PC-3 (cell line): Measurements from ENCODE around the gene CRYM. TPM values are rescaled to one million over a fixed set of nuclear protein-coding genes. Genes with fewer than 3 reads are reported as not detected.

ENCODE experiments used
- ATAC-seq: fragments of 200-7000 bp; cut with Tn5 transposase; 2 replicates; pipeline ENCODE4 v1.9.1; 2020; ENCODE audit warnings: mild to moderate bottlenecking, moderate library complexity
- BruUV-seq: library from RNA; stranded (reverse); fragments of 400-500 nt; replicated peaks from 2 replicates; lab custom pipeline; 2021; lab: Mats Ljungman, UMichigan
- CTCF ChIA-PET: fragments of 300-600 bp; sonication (Branson Sonifier 250); formaldehyde crosslinking; loops from one replicate; lab custom pipeline; 2022; ENCODE audit warnings: antibody characterized with exemption; lab: Charles Lee
- POLR2A ChIA-PET: fragments of 300-600 bp; sonication (Branson Sonifier 250); formaldehyde crosslinking; loops from one replicate; lab custom pipeline; 2022; ENCODE audit warnings: antibody characterized with exemption; ENCODE audit not compliant: unreplicated experiment; lab: Charles Lee
- DNase-seq: peaks from one replicate; pipeline ENCODE4 v3.0.0-alpha.2; 2015
- H2AFZ ChIP-seq: fragments of 300-600 bp; sonication (generic); 2 replicates; pipeline ENCODE4 v1.6.0; 2016; ENCODE audit warnings: antibody characterized with exemption, low read length
- H3F3A ChIP-seq: fragments of 300-600 bp; sonication (generic); one replicate; pipeline ENCODE4 v1.6.0; 2017; ENCODE audit warnings: antibody characterized with exemption, low read length, control low read depth, mild to moderate bottlenecking; ENCODE audit not compliant: unreplicated experiment
- H3K27ac ChIP-seq: fragments of 300-600 bp; sonication (generic); 2 replicates; pipeline ENCODE4 v1.5.1; 2016; ENCODE audit warnings: mild to moderate bottlenecking, low read length
- H3K27me3 ChIP-seq: fragments of 300-600 bp; sonication (generic); 2 replicates; pipeline ENCODE4 v1.6.1; 2016; ENCODE audit warnings: low read length, mixed read lengths
- H3K36me3 ChIP-seq: fragments of 300-600 bp; sonication (generic); 2 replicates; pipeline ENCODE4 v1.6.1; 2016; ENCODE audit warnings: low read depth, mixed run types, low read length, mixed read lengths
- H3K4me1 ChIP-seq: fragments of 300-600 bp; sonication (generic); 2 replicates; pipeline ENCODE4 v1.5.1; 2016; ENCODE audit warnings: low read length; ENCODE audit not compliant: insufficient read depth
- H3K4me2 ChIP-seq: fragments of 300-600 bp; sonication (generic); 2 replicates; pipeline ENCODE4 v1.6.0; 2016; ENCODE audit warnings: low read length
- H3K4me3 ChIP-seq: fragments of 300-600 bp; sonication (generic); 2 replicates; pipeline ENCODE4 v1.5.1; 2016; ENCODE audit warnings: mild to moderate bottlenecking, low read length, mixed read lengths
- H3K79me2 ChIP-seq: fragments of 300-600 bp; sonication (generic); 2 replicates; pipeline ENCODE4 v1.6.1; 2017; ENCODE audit warnings: low read length, mixed read lengths
- H3K9ac ChIP-seq: fragments of 300-600 bp; sonication (generic); 2 replicates; pipeline ENCODE4 v1.6.0; 2016; ENCODE audit warnings: mild to moderate bottlenecking, low read length
- H3K9me2 ChIP-seq: fragments of 300-600 bp; sonication (generic); replicated peaks from 2 replicates; pipeline ENCODE4 v1.6.1; 2016; ENCODE audit warnings: mixed run types, low read length, mixed read lengths
- H3K9me3 ChIP-seq: fragments of 300-600 bp; sonication (generic); 2 replicates; pipeline ENCODE4 v1.6.1; 2016; ENCODE audit warnings: low read length, mixed read lengths
- H4K20me1 ChIP-seq: fragments of 300-600 bp; sonication (generic); 2 replicates; pipeline ENCODE4 v1.6.1; 2016; ENCODE audit warnings: low read length, mixed read lengths
- CTCF ChIP-seq: fragments of 300-600 bp; sonication (generic); conservative IDR thresholded peaks from 2 replicates; pipeline ENCODE4 v1.5.1; 2017; ENCODE audit warnings: antibody characterized with exemption, low read depth, mild to moderate bottlenecking, low read length
- EZH2 ChIP-seq: fragments of 300-600 bp; sonication (generic); IDR thresholded peaks from one replicate; pipeline ENCODE4 v1.6.1; 2017; ENCODE audit warnings: antibody characterized with exemption, mild to moderate bottlenecking, low read length; ENCODE audit not compliant: unreplicated experiment
- EZH2phosphoT487 ChIP-seq: fragments of 300-600 bp; sonication (generic); IDR thresholded peaks from 2 replicates; pipeline ENCODE4 v1.6.1; 2018; ENCODE audit warnings: mild to moderate bottlenecking, antibody characterized with exemption, low read length, borderline replicate concordance
- intact Hi-C: fragments of 100-400 bp; cut with micrococcal nuclease; formaldehyde crosslinking; loops from 2 replicates; pipeline ENCODE4 v1.9.0; 2023
- total RNA-seq: library from RNA; depleted of rRNA; stranded (reverse); fragments of >200 nt; gene quantifications from 2 replicates; pipeline ENCODE4 v1.2.3, GENCODE V29; 2014

Gene CRYM
- total RNA-seq, 1 experiment from 2014 or later, result not detected

- Histone ChIP-seq H3K79me2 (no peaks in the 10 kb centered on the region), H3K9me3 (no peaks in the 10 kb centered on the region), H4K20me1 (no peaks in the 10 kb centered on the region), H3K36me3 (no peaks in the 10 kb centered on the region), H3K4me3 (no peak overlapping the region), H3F3A (no peaks in the 10 kb centered on the region), H3K9me2 (no peaks in the 10 kb centered on the region), H3K9ac (no peak overlapping the region), H2AFZ (no peak overlapping the region), H3K27me3 (peaks cover 87% of the 10 kb centered on the region), H3K4me1 (no peaks in the 10 kb centered on the region), H3K27ac (no peak overlapping the region), H3K4me2 (no peak overlapping the region)
- POLR2A ChIA-PET, result no interaction called here
- DNase-seq, result no peak
- ATAC-seq, result no peak
- TF ChIP-seq CTCF, result no peak
- no peak for TF ChIP-seq EZH2
- no peak for TF ChIP-seq EZH2phosphoT487
- no TSS peak for BruUV-seq
- intact Hi-C loops, result no loop called here
- CTCF ChIA-PET, result no interaction called here
These were observed 49.7 kb downstream of the CRYM start for GRCh38 chr16:21228361-21228872.

- intact Hi-C loops, result no loop called here
- H3K4me3 ChIP-seq, result no peak overlapping the region
- peaks cover 82% of the 10 kb centered on the region for H3K27me3 ChIP-seq
- H3K27ac ChIP-seq, result no peak overlapping the region
- H3K4me2 ChIP-seq, result no peak overlapping the region
- H3F3A ChIP-seq, result no peaks in the 10 kb centered on the region
- H3K9ac ChIP-seq, result no peak overlapping the region
- H3K9me3 ChIP-seq, result no peaks in the 10 kb centered on the region
- H3K36me3 ChIP-seq, result no peaks in the 10 kb centered on the region
- no TSS peak for BruUV-seq
- no peaks in the 10 kb centered on the region for H3K79me2 ChIP-seq
- POLR2A ChIA-PET, result no interaction called here
- no peaks in the 10 kb centered on the region for H3K4me1 ChIP-seq
- no peaks in the 10 kb centered on the region for H3K9me2 ChIP-seq
- H2AFZ ChIP-seq, result no peak overlapping the region
- CTCF ChIA-PET, result no interaction called here
- H4K20me1 ChIP-seq, result no peaks in the 10 kb centered on the region
- TF ChIP-seq EZH2, result no peak
- TF ChIP-seq EZH2phosphoT487, result no peak
- TF ChIP-seq CTCF, result no peak
- ATAC-seq (no peak), DNase-seq (no peak)
These were observed 50.2 kb downstream of the CRYM start for GRCh38 chr16:21227866-21228265.

GRCh38 chr16:21226749-21227148, 51.3 kb downstream of the CRYM start:
- ChIA-PET CTCF (no interaction called here), POLR2A (no interaction called here)
- Histone ChIP-seq H3K9ac (no peak overlapping the region), H3K4me2 (no peak overlapping the region), H3K36me3 (no peaks in the 10 kb centered on the region), H3K4me1 (no peaks in the 10 kb centered on the region), H3K9me3 (no peaks in the 10 kb centered on the region), H3K27me3 (peaks cover 75% of the 10 kb centered on the region), H3K79me2 (no peaks in the 10 kb centered on the region), H3K9me2 (no peaks in the 10 kb centered on the region), H3K27ac (no peak overlapping the region), H4K20me1 (no peaks in the 10 kb centered on the region), H2AFZ (no peak overlapping the region), H3K4me3 (no peak overlapping the region), H3F3A (no peaks in the 10 kb centered on the region)
- TF ChIP-seq EZH2phosphoT487 (no peak), EZH2 (no peak), CTCF (no peak)
- ATAC-seq (no peak), DNase-seq (no peak)
- BruUV-seq, result no TSS peak
- intact Hi-C loops, result no loop called here
